GM18909 (cell line): ENCODE results near the gene MLH3.

Source experiments
- ATAC-seq: cut with Tn5 transposase; IDR thresholded peaks from one replicate; pipeline ENCODE4 v1.9.1; 2021; ENCODE audit warnings: mild to moderate bottlenecking; ENCODE audit not compliant: unreplicated experiment, poor library complexity

Gene MLH3

GRCh38 chr14:74975059-74975810 is 76.0 kb downstream of the MLH3 start:
- ATAC-seq = no peak

GRCh38 chr14:74974364-74975058 is 76.8 kb downstream of the MLH3 start:
- ATAC-seq = no peak

- no peak for ATAC-seq
Measured at GRCh38 chr14:74973905-74974363, 77.3 kb downstream of the MLH3 start.

GRCh38 chr14:74973003-74973653 is 78.1 kb downstream of the MLH3 start:
- no peak for ATAC-seq

GRCh38 chr14:74968811-74969210 is 82.5 kb downstream of the MLH3 start:
- no peak for ATAC-seq

GRCh38 chr14:74965486-74966153 is 85.6 kb downstream of the MLH3 start:
- no peak for ATAC-seq

- ATAC-seq = no peak
Measured at GRCh38 chr14:74964787-74965485, 86.3 kb downstream of the MLH3 start.
